Left ventricle myocardium inferior (tissue), 1 donor: ENCODE results near the gene DHPS. TPM values are rescaled to one million over a fixed set of nuclear protein-coding genes. Genes with fewer than 3 reads are reported as not detected.

Source experiments
- DNase-seq: peaks from one replicate; pipeline ENCODE4 v3.0.0-alpha.2; 2020
- H3K27ac ChIP-seq: fragments of 200-600 bp; replicated peaks from 2 replicates; pipeline ENCODE4 v1.8.0; 2021
- H3K27me3 ChIP-seq: fragments of 200-600 bp; 2 replicates; pipeline ENCODE4 v1.8.0; 2021; ENCODE audit warnings: low read depth
- H3K36me3 ChIP-seq: fragments of 200-600 bp; 2 replicates; pipeline ENCODE4 v1.8.0; 2021
- H3K4me1 ChIP-seq: fragments of 200-600 bp; 2 replicates; pipeline ENCODE4 v1.8.0; 2021
- H3K4me3 ChIP-seq: fragments of 200-600 bp; 2 replicates; pipeline ENCODE4 v1.8.0; 2021; ENCODE audit warnings: mild to moderate bottlenecking, moderate library complexity
- H3K9me3 ChIP-seq: fragments of 200-600 bp; replicated peaks from 2 replicates; pipeline ENCODE4 v1.8.0; 2021
- intact Hi-C: fragments of 100-400 bp; cut with micrococcal nuclease; formaldehyde crosslinking; loops from one replicate; pipeline ENCODE4 v1.11.0; 2022
- total RNA-seq: library from RNA; stranded (reverse); fragmentation: NEBNext Ultra II Directional; extraction: Animal tissue kit (Norgen Biotek cat#: 25700); gene quantifications from one replicate; pipeline ENCODE4 v1.2.1, GENCODE V29; 2021
- TF ChIP-seq, protein P1 (sequence below): fragments of 200-600 bp; IDR thresholded peaks from 2 replicates; pipeline ENCODE4 v1.8.0; 2021; ENCODE audit warnings: antibody characterized with exemption, mild to moderate bottlenecking, borderline replicate concordance
- donor health status: DM: no; HTN: yes; CAD: no; lungs with severe emphysema.

The DHPS gene
- total RNA-seq, 1 donor from 2014 or later, result 50.8 TPM

- Histone ChIP-seq H3K4me1 (peaks cover 46% of the 10 kb centered on the region), H3K36me3 (peaks cover 18% of the 10 kb centered on the region), H3K4me3 (peak within 1 kb of the TSS; percentile 83), H3K27ac (peak within 1 kb of the TSS; percentile 96), H3K27me3 (no peaks in the 10 kb centered on the region), H3K9me3 (no peaks in the 10 kb centered on the region)
- peak; percentile 47 for DNase-seq
- intact Hi-C loops, result no loop called here
- TF ChIP-seq, protein P1, sequence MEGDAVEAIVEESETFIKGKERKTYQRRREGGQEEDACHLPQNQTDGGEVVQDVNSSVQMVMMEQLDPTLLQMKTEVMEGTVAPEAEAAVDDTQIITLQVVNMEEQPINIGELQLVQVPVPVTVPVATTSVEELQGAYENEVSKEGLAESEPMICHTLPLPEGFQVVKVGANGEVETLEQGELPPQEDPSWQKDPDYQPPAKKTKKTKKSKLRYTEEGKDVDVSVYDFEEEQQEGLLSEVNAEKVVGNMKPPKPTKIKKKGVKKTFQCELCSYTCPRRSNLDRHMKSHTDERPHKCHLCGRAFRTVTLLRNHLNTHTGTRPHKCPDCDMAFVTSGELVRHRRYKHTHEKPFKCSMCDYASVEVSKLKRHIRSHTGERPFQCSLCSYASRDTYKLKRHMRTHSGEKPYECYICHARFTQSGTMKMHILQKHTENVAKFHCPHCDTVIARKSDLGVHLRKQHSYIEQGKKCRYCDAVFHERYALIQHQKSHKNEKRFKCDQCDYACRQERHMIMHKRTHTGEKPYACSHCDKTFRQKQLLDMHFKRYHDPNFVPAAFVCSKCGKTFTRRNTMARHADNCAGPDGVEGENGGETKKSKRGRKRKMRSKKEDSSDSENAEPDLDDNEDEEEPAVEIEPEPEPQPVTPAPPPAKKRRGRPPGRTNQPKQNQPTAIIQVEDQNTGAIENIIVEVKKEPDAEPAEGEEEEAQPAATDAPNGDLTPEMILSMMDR, result no peak
Observed at GRCh38 chr19:12723641-12724426, 42.2 kb upstream of the DHPS start, which contains the start of gene TNPO2. TSS of gene TNPO2 (minus strand) at chr19:12723932. CDS start at chr19:12720977, 2,955 bp downstream.

GRCh38 chr19:12723381-12723640, 41.6 kb upstream of the DHPS start:
- Histone ChIP-seq H3K4me3 (peak overlapping the region; percentile 83), H3K36me3 (peaks cover 18% of the 10 kb centered on the region), H3K27ac (peak overlapping the region; percentile 96), H3K27me3 (no peaks in the 10 kb centered on the region), H3K9me3 (no peaks in the 10 kb centered on the region), H3K4me1 (peaks cover 46% of the 10 kb centered on the region)
- intact Hi-C loops, result no loop called here
- no peak for DNase-seq
- TF ChIP-seq, protein P1, result no peak

GRCh38 chr19:12722566-12723380, 41.1 kb upstream of the DHPS start:
- peak; percentile 96 for DNase-seq
- TF ChIP-seq, protein P1, result no peak
- Histone ChIP-seq H3K4me3 (peak overlapping the region; percentile 83), H3K36me3 (peaks cover 18% of the 10 kb centered on the region), H3K4me1 (peaks cover 46% of the 10 kb centered on the region), H3K9me3 (no peaks in the 10 kb centered on the region), H3K27ac (peak overlapping the region; percentile 96), H3K27me3 (no peaks in the 10 kb centered on the region)
- intact Hi-C loops, result no loop called here

DNA sequence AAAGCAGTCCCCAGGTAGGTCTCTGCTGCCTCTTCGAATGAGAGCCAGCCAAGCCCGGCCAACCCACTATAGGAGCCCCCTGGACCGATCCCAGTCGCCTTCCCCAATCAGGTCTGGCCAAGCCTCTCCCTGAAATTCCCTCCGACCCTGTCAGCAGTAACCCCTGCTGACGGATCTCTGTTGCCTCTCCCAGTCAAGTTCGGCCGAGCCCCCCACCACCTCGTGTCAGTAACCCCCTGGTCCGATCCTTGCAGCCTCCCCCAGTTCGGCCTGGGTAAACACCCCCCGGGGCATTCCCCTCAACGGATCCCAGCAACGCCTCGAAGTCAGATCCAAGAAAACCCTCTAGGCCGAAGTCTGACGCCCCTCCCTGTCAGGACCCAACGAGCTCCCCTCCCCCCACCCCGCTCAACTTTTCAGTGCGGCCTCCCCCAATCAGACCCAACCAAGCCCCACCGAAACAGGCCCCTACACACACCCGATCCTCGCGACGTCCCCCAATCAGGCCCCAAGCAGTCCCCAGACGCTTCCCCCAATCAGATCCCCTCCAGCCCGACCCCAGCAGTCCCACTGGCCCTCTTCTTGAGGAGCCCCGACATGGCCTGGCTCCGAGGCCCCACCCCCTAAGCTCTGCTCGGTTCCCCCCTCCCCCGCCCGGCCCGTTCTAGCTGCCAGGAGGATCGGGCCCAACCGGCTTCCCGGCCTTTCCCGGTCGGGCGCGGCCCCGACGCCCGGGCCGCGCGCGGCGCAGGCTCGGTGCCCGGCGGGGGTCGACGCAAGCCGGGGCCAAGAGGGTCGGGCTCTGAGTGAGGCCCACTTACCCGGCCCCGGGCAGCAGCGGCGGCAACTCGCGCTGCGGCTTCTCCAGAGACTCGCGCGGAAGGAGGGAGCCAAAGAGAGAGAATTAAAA, 40.2 kb upstream of the DHPS start:
- Histone ChIP-seq H3K4me3 (peak overlapping the region; percentile 83), H3K27ac (peak overlapping the region; percentile 96), H3K36me3 (peaks cover 26% of the 10 kb centered on the region), H3K27me3 (no peaks in the 10 kb centered on the region), H3K4me1 (peaks cover 46% of the 10 kb centered on the region), H3K9me3 (no peaks in the 10 kb centered on the region)
- peak; percentile 66 for DNase-seq
- TF ChIP-seq, protein P1, result no peak
- intact Hi-C loops, result no loop called here
